GM21717 (cell line): ENCODE data around the gene RAP1GAP2.
"Not testable (repeated sequence)": the region's sequence is repeated elsewhere in the genome, so short reads cannot be mapped to it uniquely, and the experiment has no call there.

ENCODE experiments used
- ATAC-seq: cut with Tn5 transposase; IDR thresholded peaks from one replicate; pipeline ENCODE4 v1.9.1; 2021; ENCODE audit warnings: mild to moderate bottlenecking, moderate library complexity; ENCODE audit not compliant: unreplicated experiment

Gene RAP1GAP2

DNA sequence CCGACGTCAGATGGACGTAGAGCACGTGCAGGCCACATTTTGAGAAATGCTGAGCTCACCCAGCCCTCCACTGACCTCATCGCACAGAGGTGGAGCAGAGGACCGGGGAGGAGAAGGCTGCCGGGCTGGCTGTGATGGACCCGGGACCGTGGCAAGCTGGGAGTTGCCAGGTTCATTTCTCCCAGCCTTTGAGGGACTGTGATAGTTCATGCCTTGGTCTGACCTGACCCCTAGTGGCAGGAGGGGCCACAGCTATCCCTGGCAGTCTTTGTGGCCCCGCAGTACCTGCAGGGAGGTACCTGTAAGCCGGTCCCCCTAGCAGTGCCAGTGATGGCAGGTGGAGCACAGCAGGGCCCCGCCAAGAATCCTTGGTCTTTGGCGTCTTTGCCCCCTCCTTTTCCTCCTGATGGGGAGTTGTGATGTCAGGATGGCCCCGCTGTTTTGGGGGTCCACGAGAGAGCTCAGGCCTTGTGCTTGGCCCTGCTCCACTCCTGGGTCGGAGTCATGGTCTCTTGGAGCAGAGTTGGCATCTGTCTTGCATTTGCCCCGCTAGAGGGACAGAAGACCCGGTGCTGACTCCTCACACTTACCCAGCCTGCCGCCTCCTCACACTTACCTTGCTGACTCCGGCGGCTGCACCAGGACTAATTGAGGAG, 216.8 kb downstream of the RAP1GAP2 start:
- ATAC-seq = no peak

DNA sequence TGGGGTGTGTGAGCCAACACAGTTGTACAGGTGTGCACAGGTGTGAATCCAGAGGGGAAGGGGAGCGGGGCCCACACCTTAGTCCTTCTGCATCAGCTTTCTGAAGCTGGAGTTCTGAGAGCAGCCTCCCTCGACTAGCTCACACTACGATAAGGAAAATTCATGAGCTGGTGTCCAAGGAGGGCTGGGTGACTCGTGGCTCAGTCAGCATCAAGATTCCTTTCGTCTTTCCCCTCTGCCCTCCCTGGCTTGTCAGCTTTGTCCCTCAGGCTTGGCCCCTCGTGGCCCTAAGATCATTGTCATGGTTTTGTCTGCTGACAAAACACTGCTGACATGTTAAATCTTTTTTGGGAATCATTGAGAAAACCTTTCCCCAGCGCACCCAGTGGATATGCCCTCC, 219.7 kb downstream of the RAP1GAP2 start:
- ATAC-seq = no peak

DNA sequence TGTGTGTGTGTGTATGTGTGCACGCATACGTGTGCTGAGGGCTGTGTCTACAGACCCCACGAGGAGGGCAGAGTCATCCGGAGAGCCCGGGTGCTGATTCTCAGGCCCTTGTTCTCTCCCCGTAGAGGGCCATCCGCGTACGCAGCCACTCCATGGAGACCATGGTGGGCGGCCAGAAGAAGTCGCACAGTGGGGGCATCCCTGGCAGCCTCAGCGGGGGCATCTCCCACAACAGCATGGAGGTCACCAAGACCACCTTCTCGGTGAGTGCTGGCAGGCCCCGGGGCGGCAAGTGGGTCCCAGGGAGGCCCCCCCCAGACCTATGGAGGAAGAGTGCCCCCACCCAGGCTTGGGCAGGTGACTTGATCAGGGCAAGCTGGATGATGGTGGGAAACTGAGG, 221.7 kb downstream of the RAP1GAP2 start:
- ATAC-seq = no peak

DNA sequence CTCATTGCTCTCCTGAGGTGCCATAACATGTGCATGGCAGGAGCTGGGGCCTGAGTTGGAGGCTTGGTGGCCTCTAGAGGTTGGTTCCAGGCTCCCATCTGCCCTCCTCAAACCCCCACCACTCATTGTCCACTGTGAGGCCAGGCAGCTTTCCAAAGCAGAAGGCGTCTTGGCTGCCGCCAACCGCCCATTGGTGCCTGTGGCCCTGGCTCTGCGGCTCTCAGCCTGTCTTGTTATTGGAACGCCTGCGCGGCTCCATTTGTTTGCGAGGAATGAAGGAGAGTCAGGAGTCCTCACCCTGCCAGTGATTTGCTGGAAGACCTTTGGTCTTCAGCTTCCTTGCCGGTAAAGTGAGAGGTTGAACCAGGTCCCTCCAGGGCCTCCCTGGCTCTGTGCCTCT, 223.5 kb downstream of the RAP1GAP2 start:
- no peak for ATAC-seq

DNA sequence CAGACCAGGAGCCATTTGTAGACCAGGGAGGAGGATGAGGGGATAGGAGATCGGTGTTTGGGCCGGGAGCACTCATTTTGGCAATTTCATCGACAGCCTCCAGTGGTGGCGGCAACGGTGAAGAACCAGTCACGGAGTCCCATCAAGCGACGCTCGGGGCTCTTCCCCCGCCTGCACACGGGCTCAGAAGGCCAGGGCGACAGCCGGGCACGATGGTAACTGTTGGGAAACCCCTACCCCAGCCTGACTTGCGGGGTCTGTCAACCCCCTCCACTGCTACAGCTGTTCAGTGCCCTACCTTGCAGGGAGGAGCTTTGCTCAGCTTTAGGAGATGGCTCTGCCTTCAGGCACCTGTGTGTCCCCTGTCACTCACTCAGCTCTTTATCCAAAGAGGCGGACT, 224.1 kb downstream of the RAP1GAP2 start:
- no peak for ATAC-seq

DNA sequence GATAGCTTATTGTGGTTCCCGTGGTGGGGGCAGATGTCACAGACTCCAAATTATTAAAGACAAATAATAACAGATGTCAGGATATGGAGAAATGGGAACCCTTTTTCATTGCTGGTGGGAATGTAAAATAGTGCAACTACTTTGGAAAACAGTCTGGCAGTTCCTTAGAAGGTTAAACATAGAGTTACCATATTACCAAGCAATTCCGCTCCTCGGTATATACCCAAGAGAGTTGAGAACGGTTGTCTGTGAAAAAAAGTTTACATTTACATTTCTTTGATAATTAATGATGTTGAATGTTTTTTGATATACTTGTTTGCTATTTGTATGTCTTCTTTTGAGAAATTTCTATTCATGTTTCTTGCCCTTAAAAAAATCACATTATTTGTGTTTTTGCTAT, 226.0 kb downstream of the RAP1GAP2 start:
- ATAC-seq = no peak

- ATAC-seq = no peak
These were observed 228.1 kb downstream of the RAP1GAP2 start for GRCh38 chr17:3024346-3024745.

DNA sequence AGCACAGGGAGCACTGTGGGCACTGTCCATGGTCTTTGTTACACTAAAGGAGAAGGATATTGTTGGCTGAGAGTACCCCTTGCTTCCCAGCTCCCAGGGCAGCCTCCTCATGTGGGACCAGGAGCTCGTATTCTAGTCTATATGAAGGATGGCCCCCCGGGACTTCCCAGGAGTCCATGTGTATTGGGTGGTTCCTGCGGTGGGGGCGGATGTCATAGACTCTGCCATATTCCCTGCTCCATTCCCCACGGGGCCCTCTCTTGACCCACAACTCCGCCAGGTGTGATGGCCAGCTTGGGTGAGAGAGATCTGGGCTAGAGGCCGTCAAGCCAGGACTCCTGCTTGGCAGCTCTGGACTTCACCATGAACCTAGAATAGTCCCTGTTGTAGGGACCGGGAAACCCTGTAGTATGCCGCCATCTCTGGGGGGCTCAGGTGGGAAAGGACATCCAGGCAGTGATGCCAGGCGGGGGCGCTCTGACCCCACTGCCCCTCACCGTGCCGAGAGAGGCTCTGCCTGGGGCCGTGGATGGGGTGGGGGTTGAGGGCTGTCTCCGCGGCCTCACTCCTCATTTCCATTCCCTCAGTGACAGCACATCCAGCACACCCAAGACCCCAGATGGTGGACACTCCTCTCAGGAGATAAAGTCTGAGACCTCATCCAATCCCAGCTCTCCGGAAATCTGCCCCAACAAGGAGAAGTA, 229.3 kb downstream of the RAP1GAP2 start:
- no peak for ATAC-seq

DNA sequence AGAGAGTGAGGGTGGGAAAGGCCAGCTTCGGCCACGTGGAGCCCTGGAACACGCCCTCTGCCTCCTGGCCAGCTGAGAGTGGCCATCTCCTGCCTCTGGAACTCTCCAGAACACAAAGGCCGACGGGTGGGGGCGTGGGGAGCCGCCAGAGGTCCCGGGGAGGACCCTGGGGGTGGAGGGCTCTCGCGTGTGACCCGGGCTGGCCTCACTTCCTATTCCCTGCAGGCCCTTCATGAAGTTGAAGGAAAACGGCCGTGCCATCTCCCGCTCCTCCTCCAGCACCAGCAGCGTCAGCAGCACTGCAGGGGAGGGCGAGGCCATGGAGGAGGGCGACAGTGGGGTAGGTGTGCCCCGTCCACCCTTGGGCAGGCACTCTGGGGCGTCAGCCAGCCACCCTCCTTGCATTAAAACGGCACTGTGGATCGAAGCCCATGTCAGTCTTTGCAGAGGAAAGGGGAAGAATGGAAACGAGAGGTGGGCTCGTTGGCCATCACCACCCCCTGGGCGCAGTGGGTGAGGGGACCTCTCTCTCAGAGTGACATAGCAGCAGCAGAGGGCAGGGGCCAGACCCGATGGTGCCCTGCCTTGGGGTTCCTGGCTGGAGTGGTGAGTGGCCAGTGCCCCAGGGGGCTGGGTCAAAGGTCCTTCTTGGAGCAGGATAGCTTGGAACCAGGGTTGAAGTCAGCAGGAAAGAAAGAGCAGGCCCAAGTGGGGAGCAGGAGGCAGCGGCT, 230.1 kb downstream of the RAP1GAP2 start:
- no peak for ATAC-seq

GRCh38 chr17:3026856-3027751, 230.9 kb downstream of the RAP1GAP2 start:
- no peak for ATAC-seq

- ATAC-seq = no peak
These were observed 231.7 kb downstream of the RAP1GAP2 start for GRCh38 chr17:3027786-3028532.

GRCh38 chr17:3029213-3029913, 233.1 kb downstream of the RAP1GAP2 start:
- no peak for ATAC-seq

DNA sequence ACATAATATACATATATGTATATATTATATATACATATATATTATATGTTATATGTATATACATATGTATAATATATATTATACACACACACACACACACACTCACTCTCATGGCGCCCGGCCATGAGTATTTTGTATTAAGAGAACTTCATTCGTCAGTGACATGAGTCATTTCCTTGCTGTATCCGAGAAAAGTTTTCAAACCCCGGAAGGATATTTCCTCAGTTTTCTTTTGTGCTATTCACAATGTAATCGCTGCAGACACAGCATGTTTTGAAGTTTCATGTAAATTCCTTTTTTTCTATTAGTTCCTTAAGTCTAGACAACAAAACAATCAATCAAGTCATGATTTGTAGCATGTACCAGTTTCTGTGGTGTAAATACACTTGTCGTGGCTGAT, 233.9 kb downstream of the RAP1GAP2 start:
- no peak for ATAC-seq

DNA sequence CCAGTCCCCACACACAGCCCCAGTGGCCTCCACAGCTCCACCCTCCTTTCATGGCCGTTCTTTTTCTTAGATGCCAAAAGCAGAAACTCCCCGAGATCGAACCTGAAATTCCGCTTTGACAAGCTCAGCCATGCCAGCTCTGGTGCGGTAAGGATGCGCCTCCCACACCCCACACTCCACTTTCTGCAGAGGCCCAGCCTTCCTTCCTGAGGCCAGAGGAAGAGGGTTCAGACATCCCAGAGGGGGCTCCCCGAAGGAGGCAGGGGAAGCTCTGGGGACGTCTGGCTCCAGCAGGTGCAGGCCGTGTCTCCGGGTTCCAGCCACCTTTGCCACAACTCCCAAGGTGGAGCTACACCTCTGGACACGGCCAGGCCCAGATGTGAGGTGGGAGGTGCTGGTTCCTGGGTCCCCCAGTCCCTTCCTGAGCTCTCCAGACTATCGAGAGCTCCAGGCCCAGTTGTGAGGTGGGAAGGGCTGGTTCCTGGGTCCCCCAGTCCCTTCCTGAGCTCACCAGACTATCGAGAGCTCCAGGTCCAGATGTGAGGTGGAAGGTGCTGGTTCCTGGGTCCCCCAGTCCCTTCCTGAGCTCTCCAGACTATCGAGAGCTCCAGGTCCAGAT, 234.7 kb downstream of the RAP1GAP2 start:
- ATAC-seq = not testable (repeated sequence)

GRCh38 chr17:3032258-3033247, 236.3 kb downstream of the RAP1GAP2 start:
- ATAC-seq = no peak

GRCh38 chr17:3033248-3033640, 237.0 kb downstream of the RAP1GAP2 start:
- ATAC-seq = no peak

GRCh38 chr17:3033741-3034577, 237.7 kb downstream of the RAP1GAP2 start:
- no peak for ATAC-seq
